UCSD-AML1 (cell line): ENCODE data around the gene PAPOLB.

Source experiments
- DNase-seq: peaks from one replicate; lab custom pipeline; 2025; ENCODE audit not compliant: unreplicated experiment; lab: John Stamatoyannopoulos, UW

The PAPOLB gene

GRCh38 chr7:4878336-4879335 is 16.8 kb upstream of the PAPOLB start:
- DNase-seq, result no peak

- no peak for DNase-seq
Measured at GRCh38 chr7:4876586-4876985, 14.8 kb upstream of the PAPOLB start.

- DNase-seq, result no peak
Measured at GRCh38 chr7:4875391-4875790, 13.6 kb upstream of the PAPOLB start.

- no peak for DNase-seq
Measured at GRCh38 chr7:4873071-4873944, 11.5 kb upstream of the PAPOLB start.

- no peak for DNase-seq
Measured at GRCh38 chr7:4871930-4872675, 10.3 kb upstream of the PAPOLB start.

GRCh38 chr7:4871056-4871680 is 9.3 kb upstream of the PAPOLB start:
- DNase-seq, result no peak

GRCh38 chr7:4868493-4868892 is 6.7 kb upstream of the PAPOLB start:
- no peak for DNase-seq

- DNase-seq, result no peak
Measured at GRCh38 chr7:4866528-4867496, 5.0 kb upstream of the PAPOLB start.

- no peak for DNase-seq
Measured at GRCh38 chr7:4862156-4862555, 326 bp upstream of the PAPOLB start.

- no peak for DNase-seq
Measured at GRCh38 chr7:4861227-4861626, 603 bp downstream of the PAPOLB start.

GRCh38 chr7:4857189-4857588 is 4.6 kb downstream of the PAPOLB start:
- no peak for DNase-seq

GRCh38 chr7:4856336-4857057 is 5.3 kb downstream of the PAPOLB start:
- no peak for DNase-seq

- no peak for DNase-seq
Measured at GRCh38 chr7:4854916-4855315, 6.9 kb downstream of the PAPOLB start.

GRCh38 chr7:4851459-4852422 is 10.1 kb downstream of the PAPOLB start:
- DNase-seq, result peak; percentile 16

GRCh38 chr7:4850262-4850795 is 11.5 kb downstream of the PAPOLB start:
- DNase-seq, result no peak

GRCh38 chr7:4849390-4849789 is 12.4 kb downstream of the PAPOLB start:
- no peak for DNase-seq

- no peak for DNase-seq
Measured at GRCh38 chr7:4845740-4846142, 16.1 kb downstream of the PAPOLB start.
